BJ (cell line): ENCODE measurements around the gene IL17RC. TPM values are rescaled to one million over a fixed set of nuclear protein-coding genes. Genes with fewer than 3 reads are reported as not detected.

Experiments
- CTCF ChIA-PET: fragments of 350-600 bp; formaldehyde crosslinking; extraction: SDS; loops from one replicate; lab custom pipeline; 2021; ENCODE audit warnings: antibody characterized with exemption, inconsistent platforms; lab: Yijun Ruan, JAX
- POLR2A ChIA-PET: fragments of 300-600 bp; sonication (Branson Sonifier 250); formaldehyde crosslinking; extraction: SDS; loops from one replicate; lab custom pipeline; 2021; ENCODE audit warnings: antibody characterized with exemption; lab: Charles Lee
- DNase-seq: peaks from one replicate; pipeline ENCODE4 v3.0.0-alpha.2; 2011; ENCODE audit warnings: low read depth
- H3K27me3 ChIP-seq: 2 replicates; pipeline ENCODE4 v1.6.0; 2011; ENCODE audit warnings: low read length; ENCODE audit not compliant: control insufficient read depth, insufficient read depth
- H3K36me3 ChIP-seq: 2 replicates; pipeline ENCODE4 v1.5.1; 2011; ENCODE audit warnings: low read length; ENCODE audit not compliant: control insufficient read depth, insufficient read depth
- H3K4me3 ChIP-seq: 2 replicates; pipeline ENCODE4 v1.5.1; 2011; ENCODE audit warnings: low read depth, mild to moderate bottlenecking, control low read depth, low read length
- polyA plus RNA-seq: library from polyadenylated mRNA; depleted of rRNA; stranded (reverse); fragments of >200 nt; gene quantifications from 2 replicates; pipeline ENCODE4 v1.2.3, GENCODE V29; 2011; rRNA removed
- small RNA-seq: library from RNA; depleted of rRNA; stranded (forward); fragments of <200 nt; gene quantifications from one replicate; pipeline ENCODE3, GENCODE V24; 2012; ENCODE audit warnings: low replicate concordance, low read depth; ENCODE audit not compliant: insufficient read length
- TF ChIP-seq, protein P1 (sequence below): IDR thresholded peaks from 2 replicates; pipeline ENCODE4 v1.5.1; 2011; ENCODE audit warnings: low read depth, mild to moderate bottlenecking, control low read depth, inconsistent platforms, low read length, moderate library complexity; ENCODE audit not compliant: insufficient read depth

Gene IL17RC
- polyA plus RNA-seq, 1 experiment = 28.1 TPM

DNA sequence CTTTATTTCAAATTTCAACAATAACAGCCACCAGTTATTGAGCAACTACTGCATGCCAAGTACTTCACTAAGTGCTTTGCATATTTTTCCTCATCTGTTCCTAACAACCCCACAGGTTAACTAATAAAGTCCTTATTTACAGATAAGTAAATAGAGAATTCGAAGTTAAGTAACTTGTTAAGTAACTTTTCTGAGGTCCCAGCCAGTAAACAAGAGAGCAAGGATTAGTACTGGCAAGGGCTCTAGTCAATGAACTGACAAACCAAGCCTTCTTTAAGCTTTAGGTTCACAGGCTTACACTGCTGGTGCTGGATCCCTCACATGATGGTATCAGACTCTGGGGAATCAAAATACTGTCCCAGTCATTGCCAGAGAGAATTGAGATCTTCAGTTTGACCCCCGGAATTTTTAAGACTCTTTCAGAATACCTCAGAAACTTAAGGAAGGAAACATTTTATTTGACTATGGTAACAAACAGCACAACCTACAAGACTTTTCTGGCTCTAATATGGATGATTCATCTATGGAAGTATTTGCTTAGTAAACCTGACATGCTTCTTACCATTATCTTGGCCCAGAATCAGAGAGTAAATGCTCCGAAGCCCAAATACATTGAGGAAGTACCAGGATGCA lies 53.2 kb downstream of the IL17RC start:
- Histone ChIP-seq H3K36me3 (peaks cover 10% of the 10 kb centered on the region), H3K4me3 (no peak overlapping the region), H3K27me3 (no peaks in the 10 kb centered on the region)
- peak; percentile 53 for DNase-seq
- CTCF ChIA-PET = interaction anchor here (1.0 to 1.6 kb wide), 2 partner anchors 10 to 11 kb away, joined by 4 to 6 read pairs; no protein-coding TSS in a partner anchor
- TF ChIP-seq, protein P1, sequence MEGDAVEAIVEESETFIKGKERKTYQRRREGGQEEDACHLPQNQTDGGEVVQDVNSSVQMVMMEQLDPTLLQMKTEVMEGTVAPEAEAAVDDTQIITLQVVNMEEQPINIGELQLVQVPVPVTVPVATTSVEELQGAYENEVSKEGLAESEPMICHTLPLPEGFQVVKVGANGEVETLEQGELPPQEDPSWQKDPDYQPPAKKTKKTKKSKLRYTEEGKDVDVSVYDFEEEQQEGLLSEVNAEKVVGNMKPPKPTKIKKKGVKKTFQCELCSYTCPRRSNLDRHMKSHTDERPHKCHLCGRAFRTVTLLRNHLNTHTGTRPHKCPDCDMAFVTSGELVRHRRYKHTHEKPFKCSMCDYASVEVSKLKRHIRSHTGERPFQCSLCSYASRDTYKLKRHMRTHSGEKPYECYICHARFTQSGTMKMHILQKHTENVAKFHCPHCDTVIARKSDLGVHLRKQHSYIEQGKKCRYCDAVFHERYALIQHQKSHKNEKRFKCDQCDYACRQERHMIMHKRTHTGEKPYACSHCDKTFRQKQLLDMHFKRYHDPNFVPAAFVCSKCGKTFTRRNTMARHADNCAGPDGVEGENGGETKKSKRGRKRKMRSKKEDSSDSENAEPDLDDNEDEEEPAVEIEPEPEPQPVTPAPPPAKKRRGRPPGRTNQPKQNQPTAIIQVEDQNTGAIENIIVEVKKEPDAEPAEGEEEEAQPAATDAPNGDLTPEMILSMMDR = no peak
- POLR2A ChIA-PET = no interaction called here

DNA sequence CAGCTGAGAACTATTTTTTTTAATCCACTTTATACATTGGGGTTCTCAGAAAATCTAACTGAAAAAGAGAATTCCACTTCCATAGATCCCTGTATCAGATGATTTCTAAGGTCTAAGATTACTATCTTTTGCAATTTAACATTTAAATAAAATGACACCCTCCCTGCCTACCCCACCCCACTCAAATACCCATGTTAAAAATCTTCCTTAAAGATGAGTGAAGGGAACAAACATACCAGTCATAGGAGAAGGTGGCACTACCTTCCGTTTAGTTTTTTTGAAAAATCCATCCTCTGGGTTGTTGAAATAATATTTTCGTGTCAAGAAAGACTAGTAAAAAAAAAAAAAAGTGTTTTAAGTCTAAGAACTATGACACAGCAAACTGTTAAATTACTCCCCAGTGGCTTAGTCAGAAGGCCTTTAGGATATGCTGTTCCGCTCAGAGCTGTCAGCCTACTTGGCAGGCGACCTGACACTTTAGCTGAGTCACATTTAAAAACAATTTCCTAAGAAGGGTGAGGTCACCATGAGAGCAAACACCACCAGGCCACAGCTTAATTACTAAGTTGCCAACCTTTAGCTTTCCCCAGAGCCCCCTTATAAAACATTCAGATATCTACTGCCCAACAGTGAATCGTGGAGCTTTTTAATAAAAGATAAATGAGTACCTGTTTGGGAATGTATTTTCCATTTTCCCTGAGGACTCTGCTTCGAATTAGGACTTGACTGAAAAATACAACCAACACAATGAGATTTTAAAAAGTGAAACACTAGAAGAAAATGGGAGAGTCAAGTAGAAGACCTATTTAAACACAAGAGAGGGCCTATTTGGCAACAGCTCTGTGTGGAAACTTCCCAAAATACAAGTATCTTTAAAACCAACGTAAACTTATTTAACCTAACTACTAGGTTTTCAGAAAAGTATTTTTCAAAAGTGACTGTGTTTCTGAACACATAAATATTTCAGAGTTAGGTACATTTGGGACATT lies 60.1 kb downstream of the IL17RC start:
- Histone ChIP-seq H3K4me3 (no peak overlapping the region), H3K27me3 (no peaks in the 10 kb centered on the region), H3K36me3 (peaks cover 7% of the 10 kb centered on the region)
- TF ChIP-seq, protein P1 = no peak
- peak; percentile 98 for DNase-seq
- POLR2A ChIA-PET = interaction anchor here (0.5 to 0.7 kb wide), 2 partner anchors 11 to 17 kb away, joined by 3 to 9 read pairs; no protein-coding TSS in a partner anchor
- CTCF ChIA-PET = interaction anchor here (0.6 to 1.3 kb wide), 4 partner anchors 18 to 136 kb away, joined by 3 to 4 read pairs (median 4); no protein-coding TSS in a partner anchor

DNA sequence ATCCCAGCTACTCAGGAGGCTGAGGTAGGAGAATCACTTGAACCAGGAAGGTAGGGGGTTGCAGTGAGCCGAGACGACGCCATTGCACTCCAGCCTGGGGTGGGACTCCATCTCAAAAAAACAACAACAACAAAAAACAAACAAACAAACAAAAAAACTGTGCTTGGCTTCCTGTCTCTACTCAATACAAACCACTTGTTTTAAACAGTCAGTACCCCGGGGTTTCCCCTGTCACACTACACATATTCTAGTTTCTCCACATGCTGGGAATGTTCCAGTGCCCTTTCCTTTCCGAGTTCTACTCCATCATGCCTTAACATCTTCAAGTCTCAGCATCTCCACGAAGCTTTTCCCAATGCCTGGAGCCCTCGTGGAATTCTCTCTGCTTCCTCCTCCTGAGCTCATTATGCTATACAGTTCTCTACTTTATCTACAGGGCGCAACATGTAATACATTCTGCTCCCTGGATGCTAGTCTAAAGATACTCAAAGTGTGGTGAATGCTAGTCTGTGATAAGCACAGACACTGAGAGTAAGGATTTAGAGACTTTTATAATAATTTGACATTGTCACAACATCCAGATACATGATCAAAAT lies 61.9 kb downstream of the IL17RC start:
- POLR2A ChIA-PET = no interaction called here
- no peak for DNase-seq
- CTCF ChIA-PET = interaction anchor here (0.6 to 1.3 kb wide), 3 partner anchors 32 to 265 kb away, joined by 3 to 4 read pairs (median 3); no protein-coding TSS in a partner anchor
- Histone ChIP-seq H3K36me3 (no peaks in the 10 kb centered on the region; the same call in none of the 2 replicates), H3K4me3 (no peak overlapping the region), H3K27me3 (no peaks in the 10 kb centered on the region)
- TF ChIP-seq, protein P1 = no peak

DNA sequence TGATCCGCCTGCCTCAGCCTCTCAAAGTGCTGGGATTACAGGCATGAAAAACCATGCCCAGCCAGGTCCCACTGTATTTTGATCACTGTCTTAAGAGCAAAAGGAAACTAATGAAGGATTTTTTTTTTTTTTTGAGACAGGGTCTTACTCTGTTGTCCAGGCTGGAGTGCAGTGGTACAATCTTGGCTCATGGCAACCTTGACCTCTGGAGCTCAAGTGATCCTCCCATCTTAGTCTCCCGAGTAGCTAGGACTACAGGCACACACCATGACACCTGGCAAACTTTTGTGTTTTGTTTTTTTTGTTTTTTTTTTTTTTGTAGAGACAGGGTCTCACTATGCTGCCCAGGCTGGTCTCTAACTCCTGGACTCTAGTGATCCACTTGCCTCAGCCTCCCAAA lies 63.4 kb downstream of the IL17RC start:
- POLR2A ChIA-PET = interaction anchor here (0.7 kb wide), 1 partner anchor 9 kb away, joined by 19 read pairs; no protein-coding TSS in a partner anchor
- Histone ChIP-seq H3K36me3 (no peaks in the 10 kb centered on the region; the same call in 1 of the 2 replicates), H3K27me3 (no peaks in the 10 kb centered on the region), H3K4me3 (no peak overlapping the region)
- TF ChIP-seq, protein P1 = no peak
- no peak for DNase-seq
- CTCF ChIA-PET = no interaction called here

Small RNA genes within 50 kb of the gene (small RNA-seq; reads per million reads assigned to genes)
- gene RNU6-882P = not detected

Other genes with a start within 250 kb of the IL17RC start
- gene CPNE9, start 213.3 kb upstream of the IL17RC start, polyA plus RNA-seq = not detected in 2 replicates
- gene BRPF1, start 185.4 kb upstream of the IL17RC start, polyA plus RNA-seq = 5.7 and 10.0 TPM in 2 replicates
- gene OGG1, start 167.1 kb upstream of the IL17RC start, polyA plus RNA-seq = 27.3 and 40.9 TPM in 2 replicates
- gene CAMK1, start 147.2 kb upstream of the IL17RC start, polyA plus RNA-seq = 21.6 and 32.6 TPM in 2 replicates
- gene TADA3, start 124.6 kb upstream of the IL17RC start, polyA plus RNA-seq = 84.6 and 113 TPM in 2 replicates
- 238 and 257 TPM in 2 replicates for gene ARPC4, start 124.0 kb upstream of the IL17RC start, polyA plus RNA-seq
- 17.6 and 25.4 TPM in 2 replicates for gene TTLL3, start 106.8 kb upstream of the IL17RC start, polyA plus RNA-seq
- gene RPUSD3, start 73.1 kb upstream of the IL17RC start, polyA plus RNA-seq = 28.5 and 44.9 TPM in 2 replicates
- 0.09 and 0.25 TPM in 2 replicates for gene CIDEC, start 36.8 kb upstream of the IL17RC start, polyA plus RNA-seq
- 46.5 and 47.2 TPM in 2 replicates for gene JAGN1, start 26.5 kb upstream of the IL17RC start, polyA plus RNA-seq
- gene IL17RE, start 14.2 kb upstream of the IL17RC start, polyA plus RNA-seq = 2.2 and 4.0 TPM in 2 replicates
- 22.5 and 30.3 TPM in 2 replicates for gene CRELD1, start 16.7 kb downstream of the IL17RC start, polyA plus RNA-seq
- gene PRRT3, start 35.3 kb downstream of the IL17RC start, polyA plus RNA-seq = 1.9 and 4.0 TPM in 2 replicates
- 152 and 200 TPM in 2 replicates for gene EMC3, start 69.7 kb downstream of the IL17RC start, polyA plus RNA-seq
- gene FANCD2, start 109.3 kb downstream of the IL17RC start, polyA plus RNA-seq = 5.6 and 5.9 TPM in 2 replicates
- not detected in 2 replicates for gene FANCD2OS, start 191.2 kb downstream of the IL17RC start, polyA plus RNA-seq
- 112 and 184 TPM in 2 replicates for gene BRK1, start 198.6 kb downstream of the IL17RC start, polyA plus RNA-seq
- 5.3 and 8.8 TPM in 2 replicates for gene VHL, start 224.7 kb downstream of the IL17RC start, polyA plus RNA-seq
- 2.0 and 2.5 TPM in 2 replicates for gene IRAK2, start 247.8 kb downstream of the IL17RC start, polyA plus RNA-seq